ENCODE data around the gene BPHL. TPM values are rescaled to one million over a fixed set of nuclear protein-coding genes. Genes with fewer than 3 reads are reported as not detected.

Gene BPHL
- total RNA-seq, 1 experiment from 2014 or later = 48.7 TPM

DNA sequence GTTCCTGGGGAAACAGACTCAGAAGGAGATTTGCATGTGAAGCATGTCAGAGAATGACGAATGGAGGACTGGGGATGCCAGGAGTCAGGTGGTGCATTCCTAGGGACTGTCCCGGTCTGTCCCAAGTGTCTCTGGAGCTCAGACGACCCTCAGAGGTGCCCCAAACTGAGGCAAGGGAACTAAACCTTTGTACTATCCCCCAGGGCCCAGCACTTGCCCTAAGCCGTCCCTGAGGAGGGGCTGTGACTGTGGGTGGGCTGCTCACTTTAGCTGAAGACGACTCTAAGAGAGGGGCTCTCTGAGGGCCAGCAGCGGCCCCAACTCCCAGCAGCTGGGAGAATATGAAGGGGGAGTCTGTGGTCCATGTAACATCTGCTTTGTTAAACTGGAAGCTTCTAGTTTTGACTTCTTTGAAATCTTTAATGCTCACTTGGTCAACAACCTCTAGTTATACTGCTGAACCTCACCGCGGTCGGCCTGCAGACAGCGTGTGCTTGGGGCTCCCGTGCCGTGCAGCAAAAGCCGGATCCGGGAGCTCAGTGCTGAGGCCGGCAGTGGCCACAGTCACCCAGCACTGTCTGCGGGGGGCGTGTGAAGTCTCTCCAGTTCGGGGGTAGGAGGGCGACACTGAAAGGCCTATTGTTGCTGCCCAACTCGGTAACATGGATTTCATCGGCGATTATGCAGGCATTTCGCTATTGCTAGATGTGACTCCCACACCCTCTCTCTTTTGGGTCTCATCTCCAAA lies 74.8 kb downstream of the BPHL start:
- Histone ChIP-seq H4K8ac (replicated peaks; ENCODE audit: insufficient read length, low read depth, low read length) (no peak overlapping the region), H3K4me1 (ENCODE audit: insufficient read depth, low read length) (peaks cover 12% of the 10 kb centered on the region), H3K79me2 (ENCODE audit: insufficient read depth, low read length) (no peaks in the 10 kb centered on the region), H4K5ac (ENCODE audit: insufficient read length, low read depth, low read length) (no peak overlapping the region), H2BK120ac (ENCODE audit: low read depth, low read length, poor library complexity, severe bottlenecking) (no peak overlapping the region), H3K4ac (ENCODE audit: low read depth, low read length) (no peak overlapping the region), H3K27me3 (ENCODE audit: insufficient read depth, low read length) (no peaks in the 10 kb centered on the region), H2BK20ac (ENCODE audit: low read depth, low read length, poor library complexity, severe bottlenecking) (no peak overlapping the region), H2BK5ac (ENCODE audit: insufficient read length, low read length) (no peak overlapping the region), H3K56ac (ENCODE audit: insufficient read length, low read depth, low read length) (no peak overlapping the region), H2BK15ac (ENCODE audit: low read depth, low read length) (no peak overlapping the region), H3T11ph (ENCODE audit: low read length) (no peak overlapping the region), H3K9me3 (ENCODE audit: control insufficient read depth, low read depth, low read length) (no peaks in the 10 kb centered on the region), H3K4me2 (ENCODE audit: insufficient read depth, insufficient read length, low read length) (no peak overlapping the region), H3K9ac (ENCODE audit: extremely low read depth, insufficient read length, low read length) (no peak overlapping the region), H2AK5ac (ENCODE audit: insufficient read length, low read length) (no peak overlapping the region), H4K91ac (ENCODE audit: insufficient read length, low read depth, low read length) (no peak overlapping the region), H2BK12ac (ENCODE audit: insufficient read length, low read depth, low read length) (no peak overlapping the region), H4K20me1 (ENCODE audit: control insufficient read depth, insufficient read depth, insufficient read length) (no peaks in the 10 kb centered on the region), H3K27ac (ENCODE audit: insufficient read length, low read depth, low read length) (no peak overlapping the region), H2AFZ (ENCODE audit: low read length) (no peak overlapping the region), H3K18ac (ENCODE audit: insufficient read length, low read depth, low read length) (peak overlapping the region; percentile 10), H3K23ac (ENCODE audit: insufficient read length, low read depth, low read length) (no peak overlapping the region), H3K14ac (ENCODE audit: insufficient read depth, low read length) (peak overlapping the region; percentile 39; the same call in 1 of the 2 replicates), H3K23me2 (ENCODE audit: insufficient read length, low read depth, low read length, poor library complexity, severe bottlenecking) (no peaks in the 10 kb centered on the region), H3K79me1 (ENCODE audit: insufficient read depth, low read depth, low read length, poor library complexity, severe bottlenecking) (no peaks in the 10 kb centered on the region)
- Mint-ChIP-seq H3K4me3 (no peak overlapping the region; a peak in 1 of 5 replicates), H3K27me3 (ENCODE audit: low read depth) (no peaks in the 10 kb centered on the region), H3K27ac (peak overlapping the region; percentile 20 to 61 (median 23); a peak in 1 of 7 replicates), H3K36me3 (ENCODE audit: insufficient read depth in 1 of 3, low read depth in 3 of 3) (peaks cover 2 to 3% (median 2%) of the 10 kb centered on the region in 3 experiments; a peak in 3 of 7 replicates), H3K4me1 (peaks cover 10 to 11% of the 10 kb centered on the region in 2 experiments), H3K9me3 (peaks cover 0 to 4% of the 10 kb centered on the region in 2 experiments; a peak in 3 of 5 replicates)
- WGBS (ENCODE audit: extremely low coverage, insufficient read length, low lambda C conversion rate) = no CpG with 5 or more reads among the region's 23 CpGs
- TF ChIP-seq, protein P1, sequence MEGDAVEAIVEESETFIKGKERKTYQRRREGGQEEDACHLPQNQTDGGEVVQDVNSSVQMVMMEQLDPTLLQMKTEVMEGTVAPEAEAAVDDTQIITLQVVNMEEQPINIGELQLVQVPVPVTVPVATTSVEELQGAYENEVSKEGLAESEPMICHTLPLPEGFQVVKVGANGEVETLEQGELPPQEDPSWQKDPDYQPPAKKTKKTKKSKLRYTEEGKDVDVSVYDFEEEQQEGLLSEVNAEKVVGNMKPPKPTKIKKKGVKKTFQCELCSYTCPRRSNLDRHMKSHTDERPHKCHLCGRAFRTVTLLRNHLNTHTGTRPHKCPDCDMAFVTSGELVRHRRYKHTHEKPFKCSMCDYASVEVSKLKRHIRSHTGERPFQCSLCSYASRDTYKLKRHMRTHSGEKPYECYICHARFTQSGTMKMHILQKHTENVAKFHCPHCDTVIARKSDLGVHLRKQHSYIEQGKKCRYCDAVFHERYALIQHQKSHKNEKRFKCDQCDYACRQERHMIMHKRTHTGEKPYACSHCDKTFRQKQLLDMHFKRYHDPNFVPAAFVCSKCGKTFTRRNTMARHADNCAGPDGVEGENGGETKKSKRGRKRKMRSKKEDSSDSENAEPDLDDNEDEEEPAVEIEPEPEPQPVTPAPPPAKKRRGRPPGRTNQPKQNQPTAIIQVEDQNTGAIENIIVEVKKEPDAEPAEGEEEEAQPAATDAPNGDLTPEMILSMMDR (conservative IDR thresholded peaks at IDR 0.05) = no peak
- peak; percentile 43 for DNase-seq

Measured in H9 (cell line).